IMR-90 (cell line): ENCODE measurements around the gene SVIP.

Experiments
- BHLHE40 ChIP-seq: fragments of 150-350 bp; IDR thresholded peaks from 2 replicates; pipeline ENCODE4 v1.6.1; 2016; ENCODE audit warnings: mild to moderate bottlenecking, low read depth, low read length
- CHD1 ChIP-seq: IDR thresholded peaks from 2 replicates; pipeline ENCODE4 v1.6.1; 2012; ENCODE audit warnings: low read depth, low read length, improper control_type of control experiment
- CTCF ChIP-seq: conservative IDR thresholded peaks from 2 replicates; pipeline ENCODE4 v1.5.1; 2012; ENCODE audit warnings: mild to moderate bottlenecking, low read depth, low read length, improper control_type of control experiment
- ELK1 ChIP-seq: fragments of 150-350 bp; IDR thresholded peaks from 2 replicates; pipeline ENCODE4 v1.6.1; 2016; ENCODE audit warnings: low read depth, mild to moderate bottlenecking, low read length, moderate library complexity, borderline replicate concordance
- MAZ ChIP-seq: IDR thresholded peaks from 2 replicates; pipeline ENCODE4 v1.6.1; 2012; ENCODE audit warnings: low read depth, mild to moderate bottlenecking, low read length, improper control_type of control experiment, moderate library complexity, borderline replicate concordance
- MXI1 ChIP-seq: IDR thresholded peaks from 2 replicates; pipeline ENCODE4 v1.6.1; 2012; ENCODE audit warnings: low read depth, mild to moderate bottlenecking, low read length, moderate library complexity, borderline replicate concordance
- POLR2A ChIP-seq: IDR thresholded peaks from 2 replicates; pipeline ENCODE4 v1.6.1; 2012; ENCODE audit warnings: mild to moderate bottlenecking, low read depth, low read length
- RAD21 ChIP-seq: IDR thresholded peaks from 2 replicates; pipeline ENCODE4 v1.6.1; 2012; ENCODE audit warnings: low read length, improper control_type of control experiment
- TF ChIP-seq, protein P1 (sequence below): fragments of 150-350 bp; IDR thresholded peaks from 2 replicates; pipeline ENCODE4 v1.6.1; 2017; ENCODE audit warnings: mild to moderate bottlenecking, antibody characterized with exemption, low read length, low read depth

DNA sequence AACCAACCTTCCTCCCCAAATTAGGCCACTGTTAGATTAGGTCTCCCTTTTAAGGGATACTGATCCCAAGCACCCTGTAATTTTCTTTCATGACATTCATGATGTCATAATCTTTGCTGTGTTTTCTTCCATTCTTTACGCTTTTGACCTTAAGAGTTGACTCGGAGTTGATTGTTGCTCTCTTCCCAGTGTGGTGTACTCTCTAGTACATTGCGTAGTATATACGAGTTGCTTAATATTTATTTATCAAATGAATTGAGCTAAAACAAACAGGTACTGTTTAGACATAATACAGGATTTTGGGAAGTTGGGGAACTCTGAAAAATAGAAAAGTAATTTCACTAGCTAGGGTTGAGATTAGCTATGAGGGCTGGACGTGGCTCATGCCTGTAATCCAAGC lies 49.8 kb downstream of the SVIP start:
- no peak for TF ChIP-seq POLR2A
- TF ChIP-seq, protein P1, sequence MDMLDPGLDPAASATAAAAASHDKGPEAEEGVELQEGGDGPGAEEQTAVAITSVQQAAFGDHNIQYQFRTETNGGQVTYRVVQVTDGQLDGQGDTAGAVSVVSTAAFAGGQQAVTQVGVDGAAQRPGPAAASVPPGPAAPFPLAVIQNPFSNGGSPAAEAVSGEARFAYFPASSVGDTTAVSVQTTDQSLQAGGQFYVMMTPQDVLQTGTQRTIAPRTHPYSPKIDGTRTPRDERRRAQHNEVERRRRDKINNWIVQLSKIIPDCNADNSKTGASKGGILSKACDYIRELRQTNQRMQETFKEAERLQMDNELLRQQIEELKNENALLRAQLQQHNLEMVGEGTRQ, result no peak
- no peak for TF ChIP-seq CTCF
- no peak for TF ChIP-seq ELK1
- no peak for TF ChIP-seq CHD1
- TF ChIP-seq BHLHE40, result no peak
- no peak for TF ChIP-seq RAD21
- no peak for TF ChIP-seq MXI1
- TF ChIP-seq MAZ, result no peak
